ENCODE results near the gene KCNIP1. TPM values are rescaled to one million over a fixed set of nuclear protein-coding genes. Genes with fewer than 3 reads are reported as not detected.

KCNIP1 gene
- total RNA-seq, 1 donor from 2014 or later, result 12.6 TPM

- DNase-seq (ENCODE audit: extremely low spot score, unreplicated experiment), result no peak
- H3K4me3 Mint-ChIP-seq (ENCODE audit: unreplicated experiment), result no peak overlapping the region
- H3K4me1 Mint-ChIP-seq (ENCODE audit: unreplicated experiment), result peaks cover 7% of the 10 kb centered on the region
- no peaks in the 10 kb centered on the region for H3K9me3 Mint-ChIP-seq (ENCODE audit: unreplicated experiment)
- TF ChIP-seq CTCF (IDR thresholded peaks at IDR 0.05), result no peak
- H3K27ac Mint-ChIP-seq (ENCODE audit: unreplicated experiment), result no peak overlapping the region
- H3K27me3 Mint-ChIP-seq (ENCODE audit: unreplicated experiment), result no peaks in the 10 kb centered on the region
- H3K36me3 Mint-ChIP-seq (ENCODE audit: unreplicated experiment), result no peaks in the 10 kb centered on the region
These were observed 33.8 kb downstream of the KCNIP1 start for GRCh38 chr5:170537451-170538095.

- Mint-ChIP-seq H3K27me3 (ENCODE audit: unreplicated experiment) (no peaks in the 10 kb centered on the region), H3K27ac (ENCODE audit: unreplicated experiment) (no peak overlapping the region), H3K9me3 (ENCODE audit: unreplicated experiment) (no peaks in the 10 kb centered on the region), H3K4me3 (ENCODE audit: unreplicated experiment) (no peak overlapping the region), H3K4me1 (ENCODE audit: unreplicated experiment) (peaks cover 12% of the 10 kb centered on the region), H3K36me3 (ENCODE audit: unreplicated experiment) (no peaks in the 10 kb centered on the region)
- DNase-seq (ENCODE audit: extremely low spot score, unreplicated experiment), result no peak
- no peak for TF ChIP-seq CTCF (IDR thresholded peaks at IDR 0.05)
These were observed 34.3 kb downstream of the KCNIP1 start for GRCh38 chr5:170538096-170538465.

GRCh38 chr5:170538696-170539586 is 35.1 kb downstream of the KCNIP1 start:
- DNase-seq (ENCODE audit: extremely low spot score, unreplicated experiment), result no peak
- no peak for TF ChIP-seq CTCF (IDR thresholded peaks at IDR 0.05)
- H3K36me3 Mint-ChIP-seq (ENCODE audit: unreplicated experiment), result no peaks in the 10 kb centered on the region
- peaks cover 18% of the 10 kb centered on the region for H3K4me1 Mint-ChIP-seq (ENCODE audit: unreplicated experiment)
- no peak overlapping the region for H3K27ac Mint-ChIP-seq (ENCODE audit: unreplicated experiment)
- no peaks in the 10 kb centered on the region for H3K27me3 Mint-ChIP-seq (ENCODE audit: unreplicated experiment)
- no peak overlapping the region for H3K4me3 Mint-ChIP-seq (ENCODE audit: unreplicated experiment)
- no peaks in the 10 kb centered on the region for H3K9me3 Mint-ChIP-seq (ENCODE audit: unreplicated experiment)

- DNase-seq (ENCODE audit: extremely low spot score, unreplicated experiment), result no peak
- H3K36me3 Mint-ChIP-seq (ENCODE audit: unreplicated experiment), result peaks cover 6% of the 10 kb centered on the region
- TF ChIP-seq CTCF (IDR thresholded peaks at IDR 0.05), result no peak
- peaks cover 6% of the 10 kb centered on the region for H3K9me3 Mint-ChIP-seq (ENCODE audit: unreplicated experiment)
- H3K4me3 Mint-ChIP-seq (ENCODE audit: unreplicated experiment), result no peak overlapping the region
- H3K27me3 Mint-ChIP-seq (ENCODE audit: unreplicated experiment), result no peaks in the 10 kb centered on the region
- no peak overlapping the region for H3K27ac Mint-ChIP-seq (ENCODE audit: unreplicated experiment)
- H3K4me1 Mint-ChIP-seq (ENCODE audit: unreplicated experiment), result peaks cover 18% of the 10 kb centered on the region
These were observed 36.5 kb downstream of the KCNIP1 start for GRCh38 chr5:170540271-170540670.

- H3K4me3 Mint-ChIP-seq (ENCODE audit: unreplicated experiment), result no peak overlapping the region
- no peak for DNase-seq (ENCODE audit: extremely low spot score, unreplicated experiment)
- H3K27ac Mint-ChIP-seq (ENCODE audit: unreplicated experiment), result no peak overlapping the region
- TF ChIP-seq CTCF (IDR thresholded peaks at IDR 0.05), result no peak
- peaks cover 21% of the 10 kb centered on the region for H3K4me1 Mint-ChIP-seq (ENCODE audit: unreplicated experiment)
- peaks cover 13% of the 10 kb centered on the region for H3K9me3 Mint-ChIP-seq (ENCODE audit: unreplicated experiment)
- peaks cover 8% of the 10 kb centered on the region for H3K36me3 Mint-ChIP-seq (ENCODE audit: unreplicated experiment)
- no peaks in the 10 kb centered on the region for H3K27me3 Mint-ChIP-seq (ENCODE audit: unreplicated experiment)
These were observed 37.4 kb downstream of the KCNIP1 start for GRCh38 chr5:170541146-170541769.

Measured in osteocyte (in vitro differentiated cells).